CD4-positive, alpha-beta T cell treated with Interleukin-2 at 100 ng/mL for 4 hours (primary cell): ENCODE results near the gene LILRB2.
A peak's percentile ranks its signal among the peaks of the same experiment; 100 is the strongest.
"Not testable (repeated sequence)": the region's sequence is repeated elsewhere in the genome, so short reads cannot be mapped to it uniquely, and the experiment has no call there.

ENCODE experiments used
- DNase-seq: peaks from one replicate; pipeline ENCODE4 v3.0.0-alpha.2; 2020; ENCODE audit warnings: low spot score

The LILRB2 gene

DNA sequence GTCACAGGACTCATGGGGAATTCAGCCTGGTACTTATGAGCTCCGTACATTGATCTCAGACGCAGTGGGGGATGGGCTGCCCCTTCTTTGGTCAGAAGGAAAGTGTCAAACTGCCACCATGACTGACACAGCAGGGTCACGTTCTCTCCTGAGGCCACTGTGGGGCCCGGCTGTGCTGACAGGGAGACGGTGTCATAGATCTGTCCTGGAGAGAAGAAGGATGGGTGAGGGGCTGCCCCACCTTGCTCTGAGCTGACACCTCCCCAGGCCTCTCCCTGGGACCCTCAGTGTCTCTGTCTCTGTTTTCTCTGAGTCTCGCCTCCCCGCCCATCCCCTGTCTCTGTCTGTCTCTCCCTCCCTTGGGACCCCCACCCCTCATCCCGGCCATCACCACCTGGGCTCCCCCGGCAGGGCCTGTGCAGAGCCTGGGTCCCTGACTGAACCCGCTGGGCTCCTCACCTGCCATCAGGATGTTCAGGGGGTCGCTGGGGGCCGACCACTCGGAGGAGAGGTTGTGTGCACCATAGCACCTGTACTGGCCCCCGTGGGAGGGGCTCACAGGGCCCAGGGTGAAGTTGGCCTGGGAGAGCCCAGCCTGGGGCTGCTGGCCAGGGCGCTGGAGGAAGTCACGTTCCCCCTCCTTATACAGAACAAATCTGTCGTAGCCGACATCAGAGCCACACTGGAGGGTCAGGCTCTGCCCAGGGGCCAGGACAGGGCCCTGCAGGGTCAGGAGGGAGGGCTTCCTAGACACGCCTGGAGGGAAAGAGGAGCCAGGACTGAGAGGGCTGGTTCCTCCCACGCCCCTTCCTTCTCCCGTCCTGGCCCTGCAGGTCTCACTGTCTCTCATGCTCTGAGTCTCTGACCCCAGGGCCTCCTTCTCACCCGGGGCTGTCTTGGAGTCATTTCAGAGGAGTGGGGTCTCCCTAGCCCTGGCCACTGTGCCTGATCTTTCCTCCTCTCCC is 40.3 kb downstream of the LILRB2 start:
- not testable (repeated sequence) for DNase-seq

DNA sequence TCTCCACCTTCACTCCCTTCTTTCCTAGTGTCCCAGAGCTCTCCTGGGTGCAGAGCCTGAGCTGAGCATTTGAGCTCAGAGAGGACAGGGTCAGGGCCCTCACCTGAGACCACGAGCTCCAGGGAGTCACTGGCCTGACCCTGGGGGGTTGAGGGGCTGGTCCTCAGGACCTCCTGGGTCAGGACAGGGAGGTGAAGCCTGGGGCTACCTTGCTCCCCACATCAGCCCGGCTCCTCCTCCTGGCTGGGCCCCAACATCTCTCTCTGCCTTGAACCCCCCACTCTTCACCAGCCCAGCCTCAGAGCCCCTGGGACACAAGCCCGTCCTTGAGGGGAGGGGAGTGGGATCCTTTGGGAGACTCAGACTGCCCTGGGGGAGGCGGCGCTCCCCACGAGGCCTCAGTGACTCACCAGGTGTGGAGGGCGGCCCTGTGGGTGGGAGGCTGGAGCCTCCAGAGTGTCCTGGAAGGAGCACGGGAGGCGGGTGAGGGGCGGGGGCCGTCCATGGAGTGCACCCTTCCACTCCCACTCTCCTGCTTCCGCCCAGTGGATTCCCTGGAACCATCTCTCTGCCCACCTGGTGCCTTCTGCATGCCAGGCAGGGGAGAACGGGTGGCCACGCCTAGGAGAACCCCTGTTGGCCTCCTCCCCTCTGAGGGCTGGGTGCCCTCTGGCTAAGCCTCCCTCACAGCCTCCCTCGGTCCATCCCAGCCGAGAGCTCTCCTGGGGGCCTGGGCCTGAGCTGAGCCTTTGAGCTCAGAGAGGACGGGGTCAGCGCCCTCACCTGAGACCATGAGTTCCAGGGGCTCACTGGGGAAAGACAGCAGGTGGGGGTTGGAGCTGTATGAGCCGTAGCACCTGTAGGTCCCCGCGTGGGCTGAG is 41.2 kb downstream of the LILRB2 start:
- not testable (repeated sequence) for DNase-seq

- DNase-seq: no peak
Observed at GRCh38 chr19:54233941-54234340, 47.0 kb downstream of the LILRB2 start.

DNA sequence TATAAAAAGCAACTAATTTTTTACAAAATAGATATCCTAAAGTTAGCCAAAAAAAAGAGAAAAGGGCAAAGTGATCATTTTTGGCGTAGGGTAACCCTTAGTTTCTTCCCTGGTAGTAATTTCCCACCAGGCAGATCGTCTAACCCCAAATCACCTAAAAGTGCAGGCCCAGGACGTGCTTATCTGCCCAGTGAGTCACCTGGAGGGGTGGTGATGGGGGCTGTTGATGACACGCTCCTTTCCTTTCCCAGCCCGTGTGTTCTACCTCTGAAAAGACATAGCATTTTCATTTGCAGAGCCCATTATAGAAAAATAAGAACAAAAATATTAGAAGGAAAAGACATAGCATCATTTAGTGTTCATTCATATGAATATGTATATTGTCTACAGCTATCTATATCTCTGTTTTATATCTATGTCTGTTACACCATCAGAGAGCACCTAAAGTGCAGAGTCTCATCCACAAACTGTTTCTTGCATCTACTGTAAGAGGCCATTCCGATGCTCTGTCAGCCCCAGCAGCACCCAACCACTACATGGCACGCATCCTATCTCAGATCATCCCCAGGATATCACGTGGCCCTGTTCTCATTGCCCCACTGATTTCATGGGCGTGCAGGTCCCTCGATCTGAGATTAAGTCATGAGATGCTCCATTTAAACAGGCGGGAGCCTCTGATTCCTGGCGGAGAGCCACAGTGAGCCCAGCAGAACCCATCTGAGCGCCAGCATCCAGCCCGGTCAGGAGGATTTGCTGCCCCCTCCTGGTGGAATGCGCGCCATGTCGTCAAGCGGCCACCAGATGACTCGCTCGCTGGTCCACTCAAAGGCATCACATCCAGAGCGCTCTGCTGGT is 49.6 kb downstream of the LILRB2 start:
- DNase-seq: peak; percentile 88

GRCh38 chr19:54230031-54230430 is 50.9 kb downstream of the LILRB2 start:
- no peak for DNase-seq

GRCh38 chr19:54229146-54229545 is 51.8 kb downstream of the LILRB2 start:
- no peak for DNase-seq

- not testable (repeated sequence) for DNase-seq
Observed at GRCh38 chr19:54224619-54225018, 56.3 kb downstream of the LILRB2 start.

DNA sequence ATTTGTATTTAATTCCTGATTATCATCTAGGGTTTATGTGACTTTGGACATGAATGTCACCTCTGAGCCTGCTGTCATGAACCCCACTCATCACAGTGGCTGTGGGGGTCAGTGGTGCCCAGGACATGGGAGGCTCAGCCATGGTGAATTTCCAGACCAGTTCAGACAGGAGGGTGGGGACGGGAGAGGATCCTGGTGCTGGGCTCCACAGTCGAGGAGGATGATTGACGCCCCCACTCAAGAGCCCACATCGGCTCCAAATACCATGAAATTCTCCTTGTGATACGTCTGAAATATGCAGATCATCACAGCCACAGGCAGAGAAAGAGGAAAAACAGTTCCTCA is 57.0 kb downstream of the LILRB2 start:
- not testable (repeated sequence) for DNase-seq
